GM19467 (cell line): ENCODE measurements around the gene RASAL2.

Experiments
- ATAC-seq: cut with Tn5 transposase; IDR thresholded peaks from one replicate; pipeline ENCODE4 v1.9.1; 2021; ENCODE audit warnings: mild to moderate bottlenecking, moderate library complexity; ENCODE audit not compliant: unreplicated experiment

RASAL2 gene

DNA sequence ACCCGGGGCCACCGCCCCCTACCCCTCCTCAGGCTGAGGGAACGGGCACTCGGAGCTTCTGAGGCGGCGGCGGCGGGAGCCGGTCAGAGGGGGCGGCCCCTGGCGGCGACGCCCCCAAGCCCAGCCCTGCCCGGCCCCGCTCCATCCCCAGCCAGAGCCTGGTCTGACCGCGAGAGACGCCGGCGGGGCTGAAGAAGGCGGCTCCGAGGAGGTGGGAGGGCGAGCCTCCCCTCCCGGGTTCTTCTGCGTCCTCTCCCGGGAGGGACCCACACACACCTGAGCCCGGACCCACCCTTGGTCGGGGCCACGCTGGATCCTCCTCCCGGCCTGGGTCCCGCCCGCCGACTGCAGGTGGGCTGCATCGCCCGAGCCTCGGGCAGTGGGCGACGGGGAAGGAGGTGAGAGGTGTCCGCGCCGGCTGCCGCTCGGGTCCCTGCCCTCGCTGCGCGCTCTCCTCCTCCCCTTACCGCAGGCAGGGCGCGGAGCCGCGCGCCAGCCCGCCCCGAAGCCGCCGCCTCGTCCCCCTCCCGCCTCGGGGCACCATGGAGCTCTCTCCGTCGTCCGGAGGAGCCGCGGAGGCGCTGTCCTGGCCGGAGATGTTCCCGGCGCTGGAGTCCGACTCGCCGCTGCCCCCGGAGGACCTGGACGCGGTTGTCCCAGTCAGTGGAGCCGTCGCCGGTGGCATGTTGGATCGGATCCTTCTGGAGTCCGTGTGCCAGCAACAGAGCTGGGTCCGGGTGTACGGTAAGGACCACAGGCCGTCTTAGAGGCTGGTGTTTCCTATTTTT lies at the start of gene RASAL2:
RASAL2 (plus strand) TSS at position 154 of the 788 bp plus-strand sequence; CDS start at position 543, 389 bp downstream.
- peak; percentile 40 for ATAC-seq

- no peak for ATAC-seq
Observed at GRCh38 chr1:178046591-178047270, 47.2 kb upstream of the RASAL2 start.

DNA sequence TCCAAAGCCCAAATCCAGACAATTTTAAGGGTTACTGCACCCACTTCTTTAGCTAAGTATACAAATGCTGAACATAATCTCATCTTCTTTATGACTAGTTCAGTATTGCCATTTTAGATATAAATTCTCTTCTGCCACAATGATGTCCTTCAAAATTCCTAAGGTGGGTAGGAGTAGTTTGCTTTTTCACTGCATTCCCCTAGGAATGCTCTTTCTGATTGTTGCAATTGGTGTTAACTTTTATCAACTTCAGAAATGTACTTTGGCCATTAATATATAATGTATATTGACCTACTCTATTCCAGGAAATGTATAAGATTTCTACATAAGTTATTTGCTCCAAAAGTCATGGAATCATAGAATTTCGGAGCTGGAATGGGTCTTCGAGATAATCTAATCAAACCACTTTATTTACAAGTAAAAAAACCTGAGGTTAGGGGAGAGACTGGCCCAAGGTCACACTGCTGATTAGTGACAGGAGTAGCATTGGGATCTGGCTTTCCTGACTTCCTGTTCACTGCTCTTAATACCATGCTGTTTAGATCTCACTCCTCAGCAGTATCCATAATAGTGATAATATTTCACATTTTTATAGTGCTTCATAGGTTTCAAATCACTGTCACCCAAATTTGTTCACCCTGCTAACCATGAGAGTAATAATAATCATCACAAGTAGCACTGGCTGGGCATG lies 46.4 kb upstream of the RASAL2 start:
- no peak for ATAC-seq

- ATAC-seq: no peak
Observed at GRCh38 chr1:178048426-178048825, 45.5 kb upstream of the RASAL2 start.

GRCh38 chr1:178048883-178049282 lies 45.0 kb upstream of the RASAL2 start:
- no peak for ATAC-seq

- ATAC-seq: no peak
Observed at GRCh38 chr1:178050084-178050483, 43.8 kb upstream of the RASAL2 start.

DNA sequence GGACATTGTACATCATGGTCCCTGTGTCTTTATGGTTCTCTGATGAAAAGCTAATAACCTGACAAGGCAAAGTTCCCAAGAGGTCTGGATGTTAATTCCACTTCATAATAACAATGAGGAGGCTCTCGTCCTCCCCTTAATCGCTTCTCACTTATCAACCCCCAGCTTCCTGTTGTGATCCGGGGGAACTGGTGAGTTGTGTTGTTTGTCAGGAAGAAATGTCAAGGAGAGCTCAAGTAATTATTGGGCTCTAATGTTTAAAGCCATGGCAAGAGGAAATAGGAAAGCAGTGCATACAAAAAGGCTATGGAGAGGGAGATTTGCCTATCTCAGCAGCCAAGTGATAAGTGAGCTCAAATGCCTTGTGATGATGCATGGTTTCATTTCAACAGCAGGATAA lies 42.8 kb upstream of the RASAL2 start:
- ATAC-seq: no peak

DNA sequence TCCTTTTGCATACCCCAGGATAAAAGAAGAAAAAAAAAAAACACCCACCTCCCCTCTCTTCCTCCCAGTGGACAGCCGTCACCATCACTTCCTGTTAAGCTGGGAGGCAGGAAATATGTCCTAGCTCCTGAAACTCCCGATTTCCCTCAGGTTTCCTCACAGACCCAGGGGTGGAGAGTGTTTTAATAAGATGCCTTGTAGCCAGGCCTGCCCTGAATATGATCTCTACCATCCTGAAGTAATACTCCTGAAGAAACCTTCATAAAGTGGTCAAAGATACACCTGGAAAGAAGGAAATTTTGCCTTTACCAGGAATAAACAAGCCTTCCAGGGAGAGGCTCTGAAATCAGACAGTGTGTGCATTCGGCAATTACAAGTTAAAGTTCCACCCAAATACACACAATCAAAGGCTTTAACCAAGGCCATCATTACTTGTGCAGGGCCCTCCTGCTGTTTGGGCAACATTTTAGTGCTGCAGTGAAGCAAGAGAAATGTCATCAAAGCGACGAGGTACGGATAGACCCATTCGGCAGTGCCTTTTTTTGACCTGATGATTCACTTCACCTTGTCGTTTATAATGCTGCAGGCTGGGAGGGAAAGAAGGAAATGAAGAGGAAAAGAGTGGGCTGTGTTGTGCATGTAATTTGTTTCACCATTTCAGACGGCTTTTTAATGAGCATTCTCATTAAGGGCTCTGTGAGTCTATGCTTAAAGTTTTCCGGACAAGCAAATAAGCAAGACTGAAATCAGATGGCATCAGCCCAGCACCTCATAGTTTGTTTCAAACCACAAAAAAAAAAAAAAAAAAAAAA lies 41.0 kb upstream of the RASAL2 start:
- ATAC-seq: no peak

DNA sequence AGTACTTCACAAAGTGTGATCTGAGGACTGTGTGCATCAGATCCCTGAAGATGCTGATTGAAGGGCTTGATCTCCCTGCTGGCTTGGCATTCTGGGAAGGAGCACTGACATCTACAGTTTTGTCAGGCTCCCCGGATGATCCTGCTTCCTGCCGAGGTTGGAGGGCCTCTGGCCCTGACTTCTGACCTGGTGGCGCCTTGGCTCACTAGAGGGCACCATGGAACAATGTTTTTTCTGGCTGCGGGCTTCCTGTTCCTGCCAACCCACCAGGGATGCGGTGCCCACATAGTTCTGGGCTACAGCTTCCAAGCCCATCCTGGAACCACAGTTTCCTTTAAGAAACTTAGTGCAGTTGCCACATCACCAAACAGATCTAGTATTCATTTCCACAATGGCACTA lies 38.8 kb upstream of the RASAL2 start:
- ATAC-seq: no peak

- ATAC-seq: peak; percentile 90
Observed at GRCh38 chr1:178055779-178056471, 38.0 kb upstream of the RASAL2 start.

GRCh38 chr1:178057141-178057765 lies 36.7 kb upstream of the RASAL2 start:
- no peak for ATAC-seq

DNA sequence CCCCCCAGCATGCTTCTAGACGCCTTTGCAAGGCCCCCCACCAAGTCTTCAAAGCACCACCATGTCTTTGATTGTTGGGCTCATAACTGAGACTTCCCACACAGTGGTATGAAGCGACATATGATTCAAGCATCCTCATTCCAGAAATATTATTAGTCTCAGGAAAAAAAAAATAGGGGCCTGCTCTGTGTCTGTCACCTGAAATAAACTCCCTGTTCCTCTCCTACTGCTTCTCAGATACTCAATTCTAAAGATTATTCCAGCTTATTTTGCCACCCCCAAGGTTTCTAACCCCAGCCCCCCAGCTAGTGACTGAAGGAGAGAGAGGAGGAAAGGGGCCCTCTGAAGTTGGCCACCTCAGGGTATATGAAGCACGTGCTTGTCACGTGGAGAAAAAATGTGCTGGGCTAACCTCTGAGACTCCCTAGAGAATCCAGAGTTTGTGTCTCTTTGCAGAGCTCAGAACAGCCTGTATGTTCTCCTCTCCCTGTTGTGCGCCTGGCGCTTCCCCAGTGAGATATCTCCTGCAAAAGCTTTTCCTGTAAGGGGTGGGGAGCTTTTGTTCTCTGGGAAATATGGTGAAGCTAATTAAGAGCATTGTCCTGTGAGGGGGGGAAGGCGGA lies 35.9 kb upstream of the RASAL2 start:
- no peak for ATAC-seq

- ATAC-seq: no peak
Observed at GRCh38 chr1:178060789-178061556, 32.9 kb upstream of the RASAL2 start.

DNA sequence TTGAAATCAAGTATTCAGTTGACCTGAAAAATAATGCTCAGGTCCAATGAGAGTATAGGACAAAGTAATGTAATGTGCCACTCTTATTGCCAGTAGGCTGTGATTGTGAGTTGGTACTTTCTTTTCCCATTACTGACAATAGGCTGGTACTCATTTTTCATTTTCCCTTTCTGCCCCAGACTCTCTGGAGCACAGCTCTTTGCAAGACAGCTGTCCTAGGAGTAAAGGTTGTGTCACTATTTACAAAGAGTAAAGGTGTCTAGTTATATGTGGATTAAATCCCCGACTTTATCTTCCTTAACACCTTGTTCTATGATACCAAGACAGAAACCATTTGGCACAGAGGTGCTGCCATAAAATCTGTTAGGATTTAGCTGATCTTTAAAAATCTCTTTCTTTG lies 32.3 kb upstream of the RASAL2 start:
- ATAC-seq: no peak

- ATAC-seq: no peak
Observed at GRCh38 chr1:178064191-178064821, 29.6 kb upstream of the RASAL2 start.

DNA sequence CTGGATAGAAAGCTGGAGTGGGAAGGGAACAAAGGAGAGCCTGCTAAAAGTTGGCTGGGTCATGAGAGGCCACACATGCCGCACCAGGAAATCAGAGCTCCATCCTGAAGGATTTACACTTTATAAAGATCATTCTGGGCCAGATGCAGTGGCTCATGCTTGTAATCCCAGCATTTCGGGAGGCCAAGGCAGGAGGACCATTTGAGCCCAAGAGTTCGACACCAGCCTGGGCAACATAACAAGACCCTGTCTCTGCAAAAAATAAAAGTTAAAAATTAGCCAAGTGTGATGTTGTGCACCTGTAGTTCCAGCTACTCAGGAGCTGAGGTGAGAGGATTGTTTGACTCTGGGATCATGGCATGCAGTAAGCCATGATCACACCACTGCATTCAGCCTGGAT lies 28.7 kb upstream of the RASAL2 start:
- no peak for ATAC-seq

GRCh38 chr1:178066296-178066907 lies 27.5 kb upstream of the RASAL2 start:
- no peak for ATAC-seq
